GM12878 (cell line): Measurements from ENCODE around the gene NR2F1-AS1. TPM values are rescaled to one million over a fixed set of nuclear protein-coding genes. Genes with fewer than 3 reads are reported as not detected.

Experiments used
- ATAC-seq: fragments of 200-7000 bp; cut with Tn5 transposase; 3 replicates; pipeline ENCODE4 v1.9.1; 2020; ENCODE audit warnings: mild to moderate bottlenecking, moderate library complexity
- BruUV-seq: library from RNA; stranded (reverse); fragments of 400-500 nt; replicated peaks from 2 replicates; lab custom pipeline; 2021; lab: Mats Ljungman, UMichigan
- CTCF ChIA-PET: fragments of 300-600 bp; sonication (Branson Sonifier 250); formaldehyde crosslinking; extraction: SDS; loops from one replicate; lab custom pipeline; 2021; ENCODE audit warnings: inconsistent platforms; lab: Yijun Ruan, JAX
- POLR2A ChIA-PET: fragments of 350-600 bp; formaldehyde crosslinking; extraction: SDS; loops from one replicate; lab custom pipeline; 2021; ENCODE audit warnings: inconsistent platforms; lab: Charles Lee
- RAD21 ChIA-PET: fragments of 300-600 bp; sonication (Branson Sonifier 250); formaldehyde crosslinking; loops from one replicate; lab custom pipeline; 2023; ENCODE audit warnings: antibody characterized with exemption; ENCODE audit not compliant: unreplicated experiment; lab: Charles Lee
- SMC1A ChIA-PET: fragments of 300-600 bp; sonication (Branson Sonifier 250); formaldehyde crosslinking; loops from one replicate; lab custom pipeline; 2023; ENCODE audit not compliant: unreplicated experiment, uncharacterized antibody; lab: Charles Lee
- DNase-seq: peaks from one replicate; pipeline ENCODE4 v3.0.0-alpha.2; 2011; ENCODE audit warnings: low read depth, low spot score
- FAIRE-seq: peaks from 3 replicates; lab custom pipeline; 2011; peaks lifted over from hg19 to GRCh38; lab: Jason Lieb, UNC
- H2AFZ ChIP-seq: 2 replicates; pipeline ENCODE4 v1.6.0; 2011; ENCODE audit warnings: low read depth, low read length, control low read depth; ENCODE audit not compliant: control insufficient read depth
- H3K27ac ChIP-seq: 2 replicates; pipeline ENCODE4 v1.5.1; 2011; ENCODE audit warnings: control low read depth; ENCODE audit not compliant: control insufficient read depth, insufficient read depth
- H3K27me3 ChIP-seq, 2 experiments: replicated peaks in 1 of 2; 2 replicates each; pipeline versions ENCODE4 v1.6.0 to v1.6.1; 2011; ENCODE audit warnings: low read length in 1 of 2; ENCODE audit not compliant: control insufficient read depth in 2 of 2, insufficient read depth in 2 of 2
- H3K36me3 ChIP-seq, 2 experiments: 2 replicates each; pipeline ENCODE4 v1.5.1; 2011; ENCODE audit warnings: low read length in 1 of 2; ENCODE audit not compliant: control insufficient read depth in 2 of 2, insufficient read depth in 2 of 2
- H3K4me1 ChIP-seq: 2 replicates; pipeline ENCODE4 v1.6.1; 2011; ENCODE audit warnings: mild to moderate bottlenecking, low read length, moderate library complexity, mixed read lengths; ENCODE audit not compliant: control insufficient read depth, insufficient read depth
- H3K4me2 ChIP-seq: 2 replicates; pipeline ENCODE4 v1.6.0; 2011; ENCODE audit warnings: control low read depth; ENCODE audit not compliant: control insufficient read depth, insufficient read depth
- H3K4me3 ChIP-seq: fragments of 200-600 bp; sonication (generic); 2 replicates; pipeline ENCODE4 v1.5.1; 2016
- H3K79me2 ChIP-seq: 2 replicates; pipeline ENCODE4 v1.6.0; 2011; ENCODE audit warnings: low read length; ENCODE audit not compliant: control insufficient read depth, insufficient read depth
- H3K9ac ChIP-seq: 2 replicates; pipeline ENCODE4 v1.8.0; 2011; ENCODE audit warnings: low read length, control low read depth, mixed read lengths; ENCODE audit not compliant: control insufficient read depth, insufficient read depth
- H3K9me3 ChIP-seq: replicated peaks from 3 replicates; pipeline ENCODE4 v1.5.1; 2011; ENCODE audit warnings: mild to moderate bottlenecking, low read length; ENCODE audit not compliant: control insufficient read depth, insufficient read depth
- H4K20me1 ChIP-seq: 2 replicates; pipeline ENCODE4 v1.6.0; 2011; ENCODE audit not compliant: control insufficient read depth, insufficient read depth
- DPF2 ChIP-seq: fragments of 450-650 bp; IDR thresholded peaks from 2 replicates; pipeline ENCODE4 v1.6.1; 2017; ENCODE audit warnings: mild to moderate bottlenecking
- E2F4 ChIP-seq: IDR thresholded peaks from 2 replicates; pipeline ENCODE4 v1.6.1; 2012; ENCODE audit warnings: low read depth, low read length, improper control_type of control experiment
- E4F1 ChIP-seq: fragments of 450-650 bp; IDR thresholded peaks from 2 replicates; pipeline ENCODE4 v1.6.1; 2018; ENCODE audit warnings: borderline replicate concordance, mild to moderate bottlenecking; ENCODE audit not compliant: partially characterized antibody
- EP300 ChIP-seq, 2 experiments: fragments of 150-350 bp in 1 of 2; IDR thresholded peaks; 2 replicates each; pipeline ENCODE4 v1.6.1; 2011 to 2012; ENCODE audit warnings: low read depth in 2 of 2, low read length in 2 of 2, borderline replicate concordance in 1 of 2, improper control_type of control experiment in 1 of 2, inconsistent platforms in 1 of 2; ENCODE audit not compliant: control insufficient read depth in 1 of 2
- FOXM1 ChIP-seq: IDR thresholded peaks from 2 replicates; pipeline ENCODE4 v1.6.1; 2012; ENCODE audit warnings: low read depth, mild to moderate bottlenecking, inconsistent platforms, low read length, moderate library complexity
- HDAC2 ChIP-seq: fragments of 200-600 bp; sonication (generic); IDR thresholded peaks from 2 replicates; pipeline ENCODE4 v1.6.1; 2017
- HSF1 ChIP-seq: fragments of 150-350 bp; IDR thresholded peaks from 2 replicates; pipeline ENCODE4 v1.6.1; 2014; ENCODE audit warnings: mild to moderate bottlenecking, low read depth, low read length
- JUND ChIP-seq: IDR thresholded peaks from 2 replicates; pipeline ENCODE4 v1.6.1; 2012; ENCODE audit warnings: low read depth, mild to moderate bottlenecking, low read length, improper control_type of control experiment, moderate library complexity
- KDM1A ChIP-seq: fragments of 200-600 bp; sonication (generic); IDR thresholded peaks from 2 replicates; pipeline ENCODE4 v1.6.1; 2016; ENCODE audit warnings: borderline replicate concordance
- KLF5 ChIP-seq: fragments of 450-650 bp; IDR thresholded peaks from 2 replicates; pipeline ENCODE4 v1.6.1; 2014; ENCODE audit warnings: mild to moderate bottlenecking; ENCODE audit not compliant: partially characterized antibody
- MTA2 ChIP-seq: fragments of 450-650 bp; IDR thresholded peaks from 2 replicates; pipeline ENCODE4 v1.6.1; 2016; ENCODE audit warnings: low read depth, mild to moderate bottlenecking, moderate library complexity
- NFXL1 ChIP-seq: fragments of 450-650 bp; IDR thresholded peaks from 2 replicates; pipeline ENCODE4 v1.6.1; 2017; ENCODE audit warnings: antibody characterized with exemption, mild to moderate bottlenecking, borderline replicate concordance
- PAX5 ChIP-seq: IDR thresholded peaks from 2 replicates; pipeline ENCODE4 v1.6.1; 2011; ENCODE audit warnings: low read depth, low read length, borderline replicate concordance
- PKNOX1 ChIP-seq: fragments of 450-650 bp; IDR thresholded peaks from 2 replicates; pipeline ENCODE4 v1.6.1; 2016; ENCODE audit warnings: mild to moderate bottlenecking
- POLR2A ChIP-seq: IDR thresholded peaks from 2 replicates; pipeline ENCODE4 v1.6.1; 2011; ENCODE audit warnings: low read depth, mild to moderate bottlenecking, low read length
- RAD51 ChIP-seq: fragments of 450-650 bp; IDR thresholded peaks from 2 replicates; pipeline ENCODE4 v1.6.1; 2016; ENCODE audit warnings: moderate library complexity, mild to moderate bottlenecking, inconsistent platforms
- SIN3A ChIP-seq: IDR thresholded peaks from 2 replicates; pipeline ENCODE4 v1.6.1; 2012; ENCODE audit warnings: low read depth, low read length, improper control_type of control experiment
- SREBF1 ChIP-seq: IDR thresholded peaks from 2 replicates; pipeline ENCODE4 v1.6.1; 2012; ENCODE audit warnings: mild to moderate bottlenecking, low read length
- TBL1XR1 ChIP-seq: IDR thresholded peaks from 2 replicates; pipeline ENCODE4 v1.6.1; 2012; ENCODE audit warnings: low read depth, low read length, improper control_type of control experiment
- WGBS: methylation state at CpG from one replicate; pipeline ENCODE4 v1.1.6; 2016; ENCODE audit warnings: low lambda C conversion rate; ENCODE audit not compliant: insufficient replicate concordance, insufficient coverage; ENCODE audit errors: missing lambda C conversion rate; 5-methylcytosine and 5-hydroxymethylcytosine counted together
- in situ Hi-C: fragments of 300-500 bp; cut with MboI; formaldehyde crosslinking; loops from 9 replicates; pipeline ENCODE4 v1.14.3; 2018; ENCODE audit warnings: mixed read lengths
- intact Hi-C: fragments of 100-400 bp; cut with micrococcal nuclease; formaldehyde crosslinking; loops from one replicate; pipeline ENCODE4 v1.14.2; 2022; ENCODE audit not compliant: unreplicated experiment
- polyA plus RNA-seq, 11 experiments: library from polyadenylated mRNA; depleted of rRNA in 4 of 11; unstranded in 6 of 11; stranded (reverse) in 5 of 11; fragments of >200 nt; fragmentation: Nextera tagmentation in 4 of 11; fragmentation: Illumina TruSeq in 1 of 11; extraction: Ambion mirVana in 4 of 11; extraction: Trizol in 1 of 11; gene quantifications; 1 replicate in 1 of 11; 2 replicates in 10 of 11; pipeline versions ENCODE4 v1.2.1 to v1.2.3, GENCODE V29; 2011 to 2016; ENCODE audit warnings: inconsistent platforms in 2 of 11, missing spikeins in 2 of 11, low read depth in 1 of 11
- total RNA-seq, 4 experiments: library from RNA; depleted of rRNA in 3 of 4; stranded (reverse); fragments of >200 nt in 3 of 4; fragmentation: Illumina TruSeq in 1 of 4; extraction: Trizol in 1 of 4; gene quantifications; 2 replicates each; pipeline versions ENCODE4 v1.2.1 to v1.2.3, GENCODE V29; 2013 to 2021

The NR2F1-AS1 gene
- total and polyA plus RNA-seq, 10 of the 15 experiments (the other 5 are each of a cell fraction or from before 2014, with no cell fraction given) = 0.11 to 0.85 (median 0.27) TPM

- Histone ChIP-seq H2AFZ (no peak overlapping the region), H3K4me2 (no peak overlapping the region), H3K36me3 (no peaks in the 10 kb centered on the region), H3K4me3 (no peak overlapping the region), H3K4me1 (no peaks in the 10 kb centered on the region), H3K9me3 (no peaks in the 10 kb centered on the region; the same call in 2 of the 3 replicates), H3K27ac (no peak overlapping the region), H3K9ac (no peak overlapping the region), H4K20me1 (no peaks in the 10 kb centered on the region), H3K79me2 (no peaks in the 10 kb centered on the region), H3K27me3 (peaks cover 12 to 22% of the 10 kb centered on the region in 2 experiments)
- in situ Hi-C loops = loop anchor here (25.0 kb wide), 1 partner anchor 1099 kb away; no protein-coding TSS in a partner anchor
- no peak for TF ChIP-seq PKNOX1
- no peak for TF ChIP-seq TBL1XR1
- no peak for TF ChIP-seq EP300 (IDR thresholded peaks at IDR 0.05; ENCODE audit: borderline replicate concordance in 1 of 2, control insufficient read depth in 1 of 2, low read depth in 2 of 2, low read length in 2 of 2)
- no peak for TF ChIP-seq FOXM1
- no peak for TF ChIP-seq DPF2
- no peak for TF ChIP-seq E4F1
- TF ChIP-seq KDM1A = no peak
- TF ChIP-seq MTA2 = no peak
- no peak for TF ChIP-seq SREBF1
- no peak for TF ChIP-seq RAD51
- no peak for TF ChIP-seq NFXL1
- TF ChIP-seq JUND = no peak
- no peak for TF ChIP-seq KLF5
- no peak for TF ChIP-seq HDAC2
- no peak for TF ChIP-seq SIN3A
- no peak for TF ChIP-seq PAX5
- no peak for TF ChIP-seq POLR2A
- no peak for TF ChIP-seq E2F4
- no peak for TF ChIP-seq HSF1
- SMC1A ChIA-PET = no interaction called here
- CTCF ChIA-PET = no interaction called here
- DNase-seq (no peak), ATAC-seq (no peak), FAIRE-seq (no peak)
- POLR2A ChIA-PET = no interaction called here
- 64% methylated on average over 41 of the region's 78 CpGs for WGBS
- intact Hi-C loops = no loop called here
- RAD21 ChIA-PET = no interaction called here
- no TSS peak for BruUV-seq
Measured at GRCh38 chr5:93588352-93589151, 7.5 kb upstream of the NR2F1-AS1 start.
